ENCODE results near the gene RAB18. TPM values are rescaled to one million over a fixed set of nuclear protein-coding genes. Genes with fewer than 3 reads are reported as not detected.

The RAB18 gene
- 100 to 1,000 TPM in 1 of 3 donors, 10 to 100 TPM in 2; 88.9 to 131 (median 98.9) TPM for total RNA-seq
- long read RNA-seq, donor 1, full-length matches to known transcripts, result 82 of 90 reads
- long read RNA-seq, donor 1, partial matches to known transcripts, result 2 of 90 reads
- long read RNA-seq, donor 1, other reads (novel, unspliced or antisense), result 6 of 90 reads
- long read RNA-seq, donor 2, full-length matches to known transcripts, result 33 of 37 reads
- long read RNA-seq, donor 2, partial matches to known transcripts, result 0 of 37 reads
- long read RNA-seq, donor 2, other reads (novel, unspliced or antisense), result 4 of 37 reads

DNA sequence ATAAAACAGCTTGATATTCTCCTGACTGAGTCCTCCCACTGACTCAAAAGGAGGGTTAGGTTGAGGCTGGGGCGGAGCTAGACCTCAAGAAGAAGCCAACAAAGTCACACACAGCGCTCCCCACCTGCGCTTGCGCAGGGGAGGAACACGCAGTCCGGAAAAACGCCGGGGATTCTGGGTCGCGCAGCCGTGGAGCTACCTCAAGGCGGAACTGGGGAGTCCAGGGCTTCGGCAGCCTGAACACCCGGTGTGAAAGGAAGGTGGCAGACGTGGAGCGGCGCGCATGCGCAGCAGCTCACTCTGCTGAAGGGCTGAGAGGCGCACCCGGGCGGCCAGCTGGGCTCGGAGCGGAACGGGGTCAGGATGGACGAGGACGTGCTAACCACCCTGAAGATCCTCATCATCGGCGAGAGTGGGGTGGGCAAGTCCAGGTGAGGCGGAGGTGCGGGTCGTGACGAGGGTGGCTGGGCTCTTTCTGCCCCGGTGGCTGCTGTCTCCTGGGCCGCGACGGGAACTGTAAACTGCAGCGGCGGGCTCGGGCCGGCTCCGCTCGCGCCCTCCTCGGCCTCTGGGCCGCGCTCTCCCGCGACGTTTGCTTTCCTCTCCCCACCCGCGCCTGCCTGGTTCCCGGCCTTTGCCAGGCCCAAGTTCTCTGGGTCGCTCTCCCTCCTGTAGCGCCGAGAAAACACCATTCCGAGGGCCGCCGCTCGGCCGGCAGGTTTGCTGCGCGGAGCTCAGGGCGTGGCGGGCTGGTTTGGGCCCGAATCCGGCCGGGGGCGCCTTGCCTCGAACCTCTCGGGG lies at the start of gene RAB18:
Gene RAB18 (plus strand): TSS at position 298 of the 801 bp plus-strand sequence. CDS start 66 bp downstream, at position 364.
- ATAC-seq, result peak; percentile 98
- TF ChIP-seq, protein P1, sequence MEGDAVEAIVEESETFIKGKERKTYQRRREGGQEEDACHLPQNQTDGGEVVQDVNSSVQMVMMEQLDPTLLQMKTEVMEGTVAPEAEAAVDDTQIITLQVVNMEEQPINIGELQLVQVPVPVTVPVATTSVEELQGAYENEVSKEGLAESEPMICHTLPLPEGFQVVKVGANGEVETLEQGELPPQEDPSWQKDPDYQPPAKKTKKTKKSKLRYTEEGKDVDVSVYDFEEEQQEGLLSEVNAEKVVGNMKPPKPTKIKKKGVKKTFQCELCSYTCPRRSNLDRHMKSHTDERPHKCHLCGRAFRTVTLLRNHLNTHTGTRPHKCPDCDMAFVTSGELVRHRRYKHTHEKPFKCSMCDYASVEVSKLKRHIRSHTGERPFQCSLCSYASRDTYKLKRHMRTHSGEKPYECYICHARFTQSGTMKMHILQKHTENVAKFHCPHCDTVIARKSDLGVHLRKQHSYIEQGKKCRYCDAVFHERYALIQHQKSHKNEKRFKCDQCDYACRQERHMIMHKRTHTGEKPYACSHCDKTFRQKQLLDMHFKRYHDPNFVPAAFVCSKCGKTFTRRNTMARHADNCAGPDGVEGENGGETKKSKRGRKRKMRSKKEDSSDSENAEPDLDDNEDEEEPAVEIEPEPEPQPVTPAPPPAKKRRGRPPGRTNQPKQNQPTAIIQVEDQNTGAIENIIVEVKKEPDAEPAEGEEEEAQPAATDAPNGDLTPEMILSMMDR (IDR thresholded peaks at IDR 0.05), result no peak
- intact Hi-C loops (cut with DNase I, micrococcal nuclease), result no loop called here

DNA sequence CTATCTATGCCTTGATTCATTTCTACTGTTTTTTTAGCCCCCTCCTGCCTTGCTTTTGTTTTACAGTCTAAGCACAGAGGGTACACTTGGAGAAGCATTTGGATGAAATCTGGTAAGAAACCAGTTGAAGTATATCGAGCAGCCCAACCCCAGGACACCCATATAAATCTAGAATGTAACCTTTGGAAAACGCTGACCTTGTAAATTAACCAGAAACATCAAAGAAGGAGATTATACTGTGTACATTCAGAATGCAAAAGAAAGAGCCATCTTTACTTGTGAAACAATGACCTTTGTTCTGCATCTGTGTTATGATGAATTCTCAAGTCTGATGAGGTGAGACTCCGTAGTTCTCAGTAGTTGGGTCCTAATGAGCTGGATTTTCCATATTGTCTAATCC lies 49.3 kb upstream of the RAB18 start:
- Histone ChIP-seq H3K4me3 (no peak overlapping the region), H3K36me3 (ENCODE audit: low read depth) (no peaks in the 10 kb centered on the region), H3K9me3 (no peaks in the 10 kb centered on the region), H3K4me1 (ENCODE audit: low read depth) (no peaks in the 10 kb centered on the region)
- intact Hi-C loops (cut with DNase I, micrococcal nuclease), result no loop called here
- ATAC-seq, result no peak
- TF ChIP-seq, protein P1 (IDR thresholded peaks at IDR 0.05), result no peak
- DNase-seq, result no peak

More for the DNA sequence above, at the start of gene RAB18:
- H3K9me3 ChIP-seq, result no peaks in the 10 kb centered on the region
- H3K4me1 ChIP-seq (ENCODE audit: low read depth), result peaks cover 11% of the 10 kb centered on the region
- no peaks in the 10 kb centered on the region for H3K36me3 ChIP-seq (ENCODE audit: low read depth)
- DNase-seq, result peak; percentile 96 to 99 (median 98)
- H3K4me3 ChIP-seq, result peak within 1 kb of the TSS; percentile 79

DNA sequence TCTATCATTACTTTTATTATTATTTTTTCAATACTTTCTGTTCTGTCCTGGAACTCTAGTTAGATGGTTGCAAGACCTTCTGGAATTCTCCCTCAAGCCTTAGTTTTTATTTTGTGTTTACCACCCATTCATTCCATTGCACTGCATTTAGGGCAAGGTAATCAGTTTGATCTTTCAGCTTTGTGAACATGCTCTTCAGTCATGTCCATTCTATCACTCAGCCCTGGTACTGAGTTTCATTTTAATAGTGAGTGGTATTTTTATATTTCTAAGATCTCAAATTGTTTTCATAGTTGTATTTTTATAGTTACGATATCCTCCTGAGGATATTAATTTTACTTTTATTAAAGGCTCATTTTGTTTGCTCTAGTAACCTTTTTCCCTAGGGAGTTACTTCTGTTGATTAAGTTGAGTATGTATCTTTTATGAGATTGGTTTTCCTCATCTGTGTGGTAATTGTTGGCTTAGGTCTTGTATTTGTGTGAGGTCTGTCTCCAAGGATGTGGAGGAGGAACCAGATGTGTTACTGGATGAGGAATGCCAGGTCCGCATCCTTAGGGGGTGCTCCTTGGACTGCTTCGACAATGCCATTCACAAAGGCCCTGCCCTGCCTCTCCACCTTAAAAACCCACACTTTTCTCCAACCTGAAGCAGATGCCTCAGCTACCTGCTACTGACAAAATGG lies 46.7 kb upstream of the RAB18 start:
- H3K4me1 ChIP-seq (ENCODE audit: low read depth), result no peaks in the 10 kb centered on the region
- no peaks in the 10 kb centered on the region for H3K36me3 ChIP-seq (ENCODE audit: low read depth)
- intact Hi-C loops (cut with DNase I, micrococcal nuclease), result no loop called here
- H3K4me3 ChIP-seq, result no peak overlapping the region
- TF ChIP-seq, protein P1 (IDR thresholded peaks at IDR 0.05), result no peak
- DNase-seq, result no peak
- no peaks in the 10 kb centered on the region for H3K9me3 ChIP-seq
- ATAC-seq, result no peak

DNA sequence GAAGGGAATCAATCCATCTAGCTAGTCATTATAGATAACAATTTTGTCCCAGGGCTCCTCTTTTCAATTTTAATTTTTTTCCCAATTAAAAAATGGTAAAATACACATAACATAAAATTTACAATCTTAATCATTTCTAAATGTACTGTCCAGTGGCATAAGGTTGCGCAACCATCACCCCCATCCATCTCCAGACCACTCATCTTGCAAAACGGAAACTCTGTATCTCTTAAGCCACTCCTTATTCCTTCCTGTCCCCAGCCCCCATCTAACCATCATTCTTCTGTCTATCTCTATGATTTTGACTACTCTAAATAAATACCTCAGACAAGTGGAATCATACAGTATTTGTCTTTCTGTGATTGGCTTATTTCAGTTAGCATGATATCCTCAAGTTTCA lies 46.1 kb upstream of the RAB18 start:
- no peak overlapping the region for H3K4me3 ChIP-seq
- intact Hi-C loops (cut with DNase I, micrococcal nuclease), result no loop called here
- H3K36me3 ChIP-seq (ENCODE audit: low read depth), result no peaks in the 10 kb centered on the region
- DNase-seq (no peak), ATAC-seq (no peak)
- H3K9me3 ChIP-seq, result no peaks in the 10 kb centered on the region
- H3K4me1 ChIP-seq (ENCODE audit: low read depth), result no peaks in the 10 kb centered on the region
- TF ChIP-seq, protein P1 (IDR thresholded peaks at IDR 0.05), result no peak

DNA sequence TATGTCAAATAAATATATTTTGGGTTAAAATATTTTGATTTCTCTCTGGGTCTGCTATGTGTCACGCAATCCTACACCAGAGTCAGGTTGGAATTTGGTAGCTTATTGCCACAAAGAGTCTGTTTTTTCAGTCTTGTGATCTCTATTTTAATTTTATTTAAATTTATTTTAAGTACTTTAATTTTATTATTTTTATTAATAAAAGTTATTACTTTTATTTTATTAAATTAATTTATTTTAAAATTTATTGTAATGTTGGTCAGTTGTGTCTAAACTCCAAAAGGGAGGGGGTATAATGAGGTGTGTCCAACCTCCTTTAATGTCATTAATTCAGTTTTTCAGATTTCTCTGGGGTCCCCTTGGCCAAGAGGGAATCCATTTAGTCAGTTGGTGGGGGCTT lies 42.8 kb upstream of the RAB18 start:
- no peak for DNase-seq
- no peak for ATAC-seq
- TF ChIP-seq, protein P1 (IDR thresholded peaks at IDR 0.05), result no peak
- Histone ChIP-seq H3K36me3 (ENCODE audit: low read depth) (no peaks in the 10 kb centered on the region), H3K4me1 (ENCODE audit: low read depth) (no peaks in the 10 kb centered on the region), H3K4me3 (no peak overlapping the region), H3K9me3 (no peaks in the 10 kb centered on the region)
- intact Hi-C loops (cut with DNase I, micrococcal nuclease), result no loop called here

All from mucosa of descending colon (tissue), 3 donors.